Type B pancreatic cell (in vitro differentiated cells): Measurements from ENCODE around the gene NUP85. TPM values are rescaled to one million over a fixed set of nuclear protein-coding genes. Genes with fewer than 3 reads are reported as not detected.
"Not testable (repeated sequence)": the region's sequence is repeated elsewhere in the genome, so short reads cannot be mapped to it uniquely, and the experiment has no call there.

Source experiments
- DNase-seq: peaks from one replicate; pipeline ENCODE4 v3.0.0; 2021; ENCODE audit warnings: mixed read lengths; ENCODE audit not compliant: unreplicated experiment; ENCODE audit errors: extremely low spot score
- H3K27ac Mint-ChIP-seq: 2 replicates; pipeline ENCODE4 v1.8.0; 2021; ENCODE audit warnings: mild to moderate bottlenecking, mixed read lengths
- H3K27me3 Mint-ChIP-seq: 2 replicates; pipeline ENCODE4 v1.8.0; 2021; ENCODE audit warnings: mixed read lengths
- H3K36me3 Mint-ChIP-seq: 2 replicates; pipeline ENCODE4 v1.8.0; 2021; ENCODE audit warnings: mixed read lengths
- H3K4me1 Mint-ChIP-seq: one replicate; pipeline ENCODE4 v1.8.0; 2021; ENCODE audit warnings: mixed read lengths; ENCODE audit not compliant: unreplicated experiment
- H3K4me3 Mint-ChIP-seq: 2 replicates; pipeline ENCODE4 v1.8.0; 2021; ENCODE audit warnings: mild to moderate bottlenecking, mixed read lengths
- H3K9me3 Mint-ChIP-seq: 2 replicates; pipeline ENCODE4 v1.8.0; 2021; ENCODE audit warnings: mixed read lengths
- CTCF ChIP-seq: fragments of 200-600 bp; sonication (generic); conservative IDR thresholded peaks from 2 replicates; pipeline ENCODE4 v1.5.0; 2021; ENCODE audit warnings: antibody characterized with exemption, mild to moderate bottlenecking
- long read RNA-seq: library from polyadenylated mRNA; unstranded; transcript quantifications from one replicate; pipeline ENCODE4 v2.0.0, GENCODE V29; 2020
- total RNA-seq: library from RNA; stranded (reverse); gene quantifications from 2 replicates; pipeline ENCODE4 v1.2.1, GENCODE V29; 2021; ENCODE audit warnings: low replicate concordance

Gene NUP85
- 63.3 and 84.1 TPM in 2 replicates for total RNA-seq
- long read RNA-seq, transcript NUP85-201 (19 exons, 2,121 nt): major isoform, 56 of 106 reads
- long read RNA-seq, partial matches to known transcripts: 20 of 106 reads
- long read RNA-seq, other reads (novel, unspliced or antisense): 24 of 106 reads

- peak within 1 kb of the TSS; percentile 99 for H3K27ac Mint-ChIP-seq
- peak within 1 kb of the TSS; percentile 96 for H3K4me3 Mint-ChIP-seq
- H3K36me3 Mint-ChIP-seq: peaks cover 5% of the 10 kb centered on the region
- peak; percentile 96 for DNase-seq
- peaks cover 12% of the 10 kb centered on the region for H3K4me1 Mint-ChIP-seq
- TF ChIP-seq CTCF: no peak
- no peaks in the 10 kb centered on the region for H3K27me3 Mint-ChIP-seq
- H3K9me3 Mint-ChIP-seq: no peaks in the 10 kb centered on the region
Observed at GRCh38 chr17:75205037-75205792, at the start of gene NUP85. Gene NUP85 (plus strand): TSS chr17:75205679. CDS start chr17:75205762, 83 bp downstream.

GRCh38 chr17:75158480-75158879 lies 47.0 kb upstream of the NUP85 start:
- not testable (repeated sequence) for H3K27me3 Mint-ChIP-seq, H3K27ac Mint-ChIP-seq, H3K4me1 Mint-ChIP-seq, H3K9me3 Mint-ChIP-seq, H3K36me3 Mint-ChIP-seq, DNase-seq, H3K4me3 Mint-ChIP-seq

GRCh38 chr17:75159196-75160031 lies 46.1 kb upstream of the NUP85 start:
- H3K27ac Mint-ChIP-seq: peak overlapping the region; percentile 93
- TF ChIP-seq CTCF: no peak

GRCh38 chr17:75160211-75160610 lies 45.3 kb upstream of the NUP85 start:
- Mint-ChIP-seq H3K9me3 (no peaks in the 10 kb centered on the region), H3K36me3 (peaks cover 7% of the 10 kb centered on the region), H3K27ac (no peak overlapping the region), H3K4me3 (no peak overlapping the region), H3K27me3 (no peaks in the 10 kb centered on the region), H3K4me1 (no peaks in the 10 kb centered on the region)
- TF ChIP-seq CTCF: no peak
- no peak for DNase-seq

More at GRCh38 chr17:75159196-75160031, 46.1 kb upstream of the NUP85 start:
- Mint-ChIP-seq H3K4me1 (peaks cover 4% of the 10 kb centered on the region), H3K9me3 (no peaks in the 10 kb centered on the region), H3K36me3 (peaks cover 9% of the 10 kb centered on the region), H3K4me3 (no peak overlapping the region), H3K27me3 (peaks cover 2% of the 10 kb centered on the region)
- no peak for DNase-seq

- H3K27ac Mint-ChIP-seq: no peak overlapping the region
- no peaks in the 10 kb centered on the region for H3K4me1 Mint-ChIP-seq
- H3K36me3 Mint-ChIP-seq: peaks cover 7% of the 10 kb centered on the region
- no peak for DNase-seq
- no peaks in the 10 kb centered on the region for H3K27me3 Mint-ChIP-seq
- H3K4me3 Mint-ChIP-seq: no peak overlapping the region
- TF ChIP-seq CTCF: no peak
- no peaks in the 10 kb centered on the region for H3K9me3 Mint-ChIP-seq
Observed at GRCh38 chr17:75163074-75163473, 42.4 kb upstream of the NUP85 start.

GRCh38 chr17:75164606-75165005 lies 40.9 kb upstream of the NUP85 start:
- H3K4me3 Mint-ChIP-seq, H3K4me1 Mint-ChIP-seq, H3K27me3 Mint-ChIP-seq, H3K36me3 Mint-ChIP-seq, H3K9me3 Mint-ChIP-seq, DNase-seq, H3K27ac Mint-ChIP-seq: not testable (repeated sequence)
